Hepatocyte (in vitro differentiated cells): ENCODE data around the gene ADPRH. TPM values are rescaled to one million over a fixed set of nuclear protein-coding genes. Genes with fewer than 3 reads are reported as not detected.

ENCODE experiments used
- DNase-seq: peaks from one replicate; pipeline ENCODE4 v3.0.0-alpha.2; 2016; ENCODE audit warnings: low spot score
- H2AFZ ChIP-seq: fragments of 200-600 bp; sonication (generic); 2 replicates; pipeline ENCODE4 v1.6.0; 2016; ENCODE audit warnings: antibody characterized with exemption, mild to moderate bottlenecking
- H3K27ac ChIP-seq: fragments of 200-600 bp; sonication (generic); 2 replicates; pipeline ENCODE4 v1.5.1; 2016; ENCODE audit warnings: mild to moderate bottlenecking
- H3K27me3 ChIP-seq: fragments of 200-600 bp; sonication (generic); 2 replicates; pipeline ENCODE4 v1.6.1; 2016
- H3K36me3 ChIP-seq: fragments of 200-600 bp; sonication (generic); replicated peaks from 2 replicates; pipeline ENCODE4 v1.5.1; 2016; ENCODE audit warnings: low read depth; ENCODE audit not compliant: insufficient read depth
- H3K4me1 ChIP-seq: fragments of 200-600 bp; sonication (generic); 2 replicates; pipeline ENCODE4 v1.5.1; 2016; ENCODE audit warnings: mild to moderate bottlenecking, moderate library complexity; ENCODE audit not compliant: insufficient read depth
- H3K4me2 ChIP-seq: fragments of 200-600 bp; sonication (generic); 2 replicates; pipeline ENCODE4 v1.6.0; 2016
- H3K4me3 ChIP-seq: fragments of 200-600 bp; sonication (generic); 2 replicates; pipeline ENCODE4 v1.5.1; 2016; ENCODE audit warnings: mild to moderate bottlenecking
- H3K79me2 ChIP-seq: fragments of 200-600 bp; sonication (generic); 2 replicates; pipeline ENCODE4 v1.6.0; 2017; ENCODE audit warnings: mild to moderate bottlenecking
- H3K9me2 ChIP-seq: fragments of 200-600 bp; sonication (generic); replicated peaks from 2 replicates; pipeline ENCODE4 v1.6.0; 2017; ENCODE audit warnings: mild to moderate bottlenecking; ENCODE audit not compliant: insufficient read depth
- H3K9me3 ChIP-seq: fragments of 200-600 bp; sonication (generic); 2 replicates; pipeline ENCODE4 v1.5.1; 2016; ENCODE audit warnings: low read depth, mild to moderate bottlenecking
- H4K20me1 ChIP-seq: fragments of 200-600 bp; sonication (generic); 2 replicates; pipeline ENCODE4 v1.6.0; 2016; ENCODE audit warnings: mild to moderate bottlenecking; ENCODE audit not compliant: insufficient read depth, poor library complexity, severe bottlenecking
- EZH2 ChIP-seq: fragments of 200-600 bp; sonication (generic); IDR thresholded peaks from 2 replicates; pipeline ENCODE4 v1.6.1; 2016; ENCODE audit warnings: antibody characterized with exemption, mild to moderate bottlenecking, borderline replicate concordance
- EZH2phosphoT487 ChIP-seq: fragments of 200-600 bp; sonication (generic); IDR thresholded peaks from one replicate; pipeline ENCODE4 v1.6.1; 2018; ENCODE audit warnings: antibody characterized with exemption, mild to moderate bottlenecking, low read depth, moderate library complexity; ENCODE audit not compliant: unreplicated experiment, severe bottlenecking
- WGBS: methylation state at CpG from one replicate; pipeline ENCODE4 v1.1.6; 2016; ENCODE audit warnings: low lambda C conversion rate; ENCODE audit errors: missing lambda C conversion rate; 5-methylcytosine and 5-hydroxymethylcytosine counted together
- polyA plus RNA-seq: library from polyadenylated mRNA; unstranded; fragments of >200 nt; fragmentation: Nextera tagmentation; extraction: Ambion mirVana; gene quantifications from 2 replicates; pipeline ENCODE4 v1.2.1, GENCODE V29; 2016
- total RNA-seq: library from RNA; depleted of rRNA; stranded (reverse); fragments of >200 nt; gene quantifications from 2 replicates; pipeline ENCODE4 v1.2.3, GENCODE V29; 2014
- TF ChIP-seq, protein P1 (sequence below): fragments of 200-600 bp; sonication (generic); IDR thresholded peaks from 2 replicates; pipeline ENCODE4 v1.5.1; 2016; ENCODE audit warnings: antibody characterized with exemption, mild to moderate bottlenecking; ENCODE audit not compliant: poor library complexity

ADPRH gene
- total and polyA plus RNA-seq, 2 experiments from 2014 or later, result 1.5 to 1.8 TPM

DNA sequence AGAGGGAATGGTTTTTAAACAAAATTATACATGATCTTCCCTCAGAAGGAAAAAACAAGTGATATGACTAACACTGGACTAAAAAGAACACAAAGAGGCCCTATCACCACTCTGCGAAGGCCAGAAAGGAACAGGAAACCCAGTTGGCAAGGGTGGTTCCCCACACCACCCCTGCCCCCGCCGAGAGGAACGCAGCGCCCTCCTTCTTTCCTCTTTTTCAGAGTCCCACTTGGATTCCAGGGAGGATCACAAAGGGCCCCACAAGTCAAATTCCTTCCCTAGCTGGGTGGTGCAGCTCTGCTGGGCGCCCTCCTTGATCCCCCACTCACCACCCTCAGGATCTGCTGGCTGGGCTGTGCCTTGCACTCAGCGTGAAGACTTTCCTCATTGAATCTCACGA lies 48.2 kb downstream of the ADPRH start:
- H2AFZ ChIP-seq, result no peak overlapping the region
- no peak overlapping the region for H3K4me3 ChIP-seq
- H3K36me3 ChIP-seq, result no peaks in the 10 kb centered on the region
- 86% methylated on average over 8 of the region's 8 CpGs for WGBS
- DNase-seq, result no peak
- H3K9me3 ChIP-seq, result no peaks in the 10 kb centered on the region
- TF ChIP-seq, protein P1, sequence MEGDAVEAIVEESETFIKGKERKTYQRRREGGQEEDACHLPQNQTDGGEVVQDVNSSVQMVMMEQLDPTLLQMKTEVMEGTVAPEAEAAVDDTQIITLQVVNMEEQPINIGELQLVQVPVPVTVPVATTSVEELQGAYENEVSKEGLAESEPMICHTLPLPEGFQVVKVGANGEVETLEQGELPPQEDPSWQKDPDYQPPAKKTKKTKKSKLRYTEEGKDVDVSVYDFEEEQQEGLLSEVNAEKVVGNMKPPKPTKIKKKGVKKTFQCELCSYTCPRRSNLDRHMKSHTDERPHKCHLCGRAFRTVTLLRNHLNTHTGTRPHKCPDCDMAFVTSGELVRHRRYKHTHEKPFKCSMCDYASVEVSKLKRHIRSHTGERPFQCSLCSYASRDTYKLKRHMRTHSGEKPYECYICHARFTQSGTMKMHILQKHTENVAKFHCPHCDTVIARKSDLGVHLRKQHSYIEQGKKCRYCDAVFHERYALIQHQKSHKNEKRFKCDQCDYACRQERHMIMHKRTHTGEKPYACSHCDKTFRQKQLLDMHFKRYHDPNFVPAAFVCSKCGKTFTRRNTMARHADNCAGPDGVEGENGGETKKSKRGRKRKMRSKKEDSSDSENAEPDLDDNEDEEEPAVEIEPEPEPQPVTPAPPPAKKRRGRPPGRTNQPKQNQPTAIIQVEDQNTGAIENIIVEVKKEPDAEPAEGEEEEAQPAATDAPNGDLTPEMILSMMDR, result no peak
- TF ChIP-seq EZH2phosphoT487, result no peak
- no peak for TF ChIP-seq EZH2
- H3K79me2 ChIP-seq, result no peaks in the 10 kb centered on the region
- H3K4me1 ChIP-seq, result no peaks in the 10 kb centered on the region
- H3K27me3 ChIP-seq, result no peaks in the 10 kb centered on the region
- H3K9me2 ChIP-seq, result no peaks in the 10 kb centered on the region
- no peaks in the 10 kb centered on the region for H4K20me1 ChIP-seq
- H3K27ac ChIP-seq, result no peak overlapping the region
- H3K4me2 ChIP-seq, result no peak overlapping the region

DNA sequence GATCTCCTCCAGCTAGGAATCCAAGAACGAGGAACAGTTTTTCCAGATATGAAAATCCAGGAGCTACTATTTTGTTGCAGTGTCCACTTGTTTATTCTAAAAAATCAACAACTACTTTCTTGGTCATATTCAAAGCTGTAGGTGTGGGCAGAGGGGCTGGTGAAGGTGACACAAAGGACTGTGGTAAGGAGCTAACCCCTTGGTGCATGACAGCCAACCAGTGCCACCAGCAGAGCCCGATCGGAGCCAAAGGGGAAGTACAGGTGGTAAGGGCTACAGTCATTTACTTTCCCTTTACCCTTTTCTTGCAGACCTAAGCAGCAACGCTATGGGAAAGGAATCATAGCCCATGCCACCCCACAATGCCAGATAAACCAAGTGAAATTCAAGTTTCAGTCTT lies 49.1 kb downstream of the ADPRH start:
- Histone ChIP-seq H3K9me3 (no peaks in the 10 kb centered on the region), H3K27ac (no peak overlapping the region), H3K27me3 (no peaks in the 10 kb centered on the region), H3K36me3 (no peaks in the 10 kb centered on the region), H3K4me3 (no peak overlapping the region), H4K20me1 (no peaks in the 10 kb centered on the region), H3K4me1 (no peaks in the 10 kb centered on the region), H3K4me2 (no peak overlapping the region), H3K79me2 (no peaks in the 10 kb centered on the region), H3K9me2 (no peaks in the 10 kb centered on the region), H2AFZ (no peak overlapping the region)
- no peak for TF ChIP-seq EZH2phosphoT487
- TF ChIP-seq, protein P1, result no peak
- TF ChIP-seq EZH2, result no peak
- WGBS, result 97% methylated on average over 4 of the region's 4 CpGs
- DNase-seq, result no peak

DNA sequence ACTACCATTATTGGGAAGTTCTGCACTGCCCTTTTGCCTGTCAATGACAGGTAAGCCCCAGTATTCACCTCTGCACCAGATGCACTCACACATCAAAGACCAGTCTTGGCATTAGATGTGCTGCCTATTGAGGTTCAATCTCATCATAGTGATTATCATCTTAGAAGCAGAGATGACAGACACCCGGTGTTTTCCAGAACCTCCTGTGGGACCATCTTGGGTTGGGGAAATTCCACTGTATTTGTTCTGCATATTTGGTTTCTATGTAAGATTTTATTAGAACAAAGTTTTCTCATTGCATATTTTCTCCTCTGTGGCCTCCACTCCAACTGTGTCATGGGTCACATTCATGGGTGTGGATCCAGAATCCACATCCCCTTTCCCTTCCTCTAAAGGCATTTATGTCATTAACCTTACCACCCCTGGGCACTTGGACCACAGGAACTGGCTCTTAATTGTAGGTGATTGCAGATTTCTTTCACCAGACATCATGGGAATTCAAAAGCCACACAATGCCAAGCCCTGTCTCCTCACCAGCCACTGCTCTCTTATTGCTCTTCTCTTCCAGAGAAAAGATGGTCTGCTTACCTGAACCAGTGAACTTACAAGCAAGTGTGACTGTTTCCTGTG lies 49.6 kb downstream of the ADPRH start:
- TF ChIP-seq EZH2phosphoT487, result no peak
- TF ChIP-seq, protein P1, result no peak
- TF ChIP-seq EZH2, result no peak
- H3K9me2 ChIP-seq, result no peaks in the 10 kb centered on the region
- 89% methylated on average over 1 of the region's 1 CpG for WGBS
- no peak overlapping the region for H2AFZ ChIP-seq
- H3K79me2 ChIP-seq, result no peaks in the 10 kb centered on the region
- H3K36me3 ChIP-seq, result no peaks in the 10 kb centered on the region
- H3K4me2 ChIP-seq, result no peak overlapping the region
- no peak for DNase-seq
- no peak overlapping the region for H3K4me3 ChIP-seq
- no peaks in the 10 kb centered on the region for H4K20me1 ChIP-seq
- H3K27ac ChIP-seq, result no peak overlapping the region
- H3K9me3 ChIP-seq, result no peaks in the 10 kb centered on the region
- no peaks in the 10 kb centered on the region for H3K4me1 ChIP-seq
- H3K27me3 ChIP-seq, result no peaks in the 10 kb centered on the region
